Heart left ventricle (tissue), 16 donors: Measurements from ENCODE around the gene CTPS1. TPM values are rescaled to one million over a fixed set of nuclear protein-coding genes. Genes with fewer than 3 reads are reported as not detected.

Experiments used
- ATAC-seq, 4 donors: fragments of 200-7000 bp; cut with Tn5 transposase; one replicate each; pipeline ENCODE4 v1.9.1; 2020 to 2022; ENCODE audit warnings: moderate library complexity in 4 of 4, mild to moderate bottlenecking in 3 of 4, moderate number of reproducible peaks in 1 of 4
- DNase-seq, 5 donors: peaks; one replicate each; pipeline ENCODE4 v3.0.0-alpha.2; 2020
- H3K27ac ChIP-seq, 12 donors: fragments of 200-600 bp; sonication (generic) in 4 of 12; one replicate each; pipeline versions ENCODE4 v1.5.0 to v1.8.0; 2016 to 2022; ENCODE audit warnings: mild to moderate bottlenecking in 2 of 12
- H3K27me3 ChIP-seq, 9 donors: fragments of 200-600 bp; sonication (generic) in 2 of 9; one replicate each; pipeline versions ENCODE4 v1.5.1 to v1.8.0; 2016 to 2022; ENCODE audit warnings: mild to moderate bottlenecking in 3 of 9
- H3K36me3 ChIP-seq, 9 donors: fragments of 200-600 bp; sonication (generic) in 2 of 9; one replicate each; pipeline versions ENCODE4 v1.5.0 to v1.8.0; 2018 to 2022; ENCODE audit warnings: mild to moderate bottlenecking in 2 of 9
- H3K4me1 ChIP-seq, 12 donors: fragments of 200-600 bp; sonication (generic) in 4 of 12; one replicate each; pipeline versions ENCODE4 v1.5.0 to v1.8.0; 2016 to 2022; ENCODE audit warnings: mild to moderate bottlenecking in 3 of 12
- H3K4me3 ChIP-seq, 12 donors: fragments of 200-600 bp; sonication (generic) in 4 of 12; one replicate each; pipeline versions ENCODE4 v1.5.0 to v1.8.0; 2017 to 2022; ENCODE audit warnings: mild to moderate bottlenecking in 9 of 12, moderate library complexity in 4 of 12
- H3K9me3 ChIP-seq, 12 donors: fragments of 200-600 bp; sonication (generic) in 4 of 12; one replicate each; pipeline versions ENCODE4 v1.5.0 to v1.8.0; 2016 to 2022; ENCODE audit warnings: mild to moderate bottlenecking in 1 of 12
- CTCF ChIP-seq, 12 donors: fragments of 200-600 bp; sonication (generic) in 4 of 12; IDR thresholded peaks; one replicate each; pipeline versions ENCODE4 v1.5.0 to v1.8.0; 2018 to 2022; ENCODE audit warnings: antibody characterized with exemption in 12 of 12, mild to moderate bottlenecking in 5 of 12
- POLR2A ChIP-seq, 2 donors: fragments of 450-650 bp; IDR thresholded peaks; one replicate each; pipeline ENCODE4 v1.6.1; 2017; ENCODE audit warnings: antibody characterized with exemption in 2 of 2, mild to moderate bottlenecking in 2 of 2, moderate library complexity in 2 of 2
- WGBS, 4 donors: extraction: QIAGEN DNeasy Blood & Tissue Kit in 2 of 4; methylation state at CpG; one replicate each; pipeline versions ENCODE4 v1.1.5 to v1.1.7; 2013 to 2018; 5-methylcytosine and 5-hydroxymethylcytosine counted together
- intact Hi-C, 10 donors: fragments of 100-400 bp; cut with DNase I; formaldehyde crosslinking; loops; one replicate each; pipeline versions ENCODE4 v1.11.1 to v1.14.2; 2022
- polyA plus RNA-seq, 2 donors: library from polyadenylated mRNA; stranded (reverse); fragments of 200-250 nt; gene quantifications; one replicate each; pipeline ENCODE4 v1.2.3, GENCODE V29; 2013
- total RNA-seq, 9 donors: library from RNA; depleted of rRNA in 2 of 9; stranded (reverse); fragments of >200 nt in 2 of 9; fragmentation: NEBNext Ultra II Directional in 3 of 9; extraction: Animal tissue kit (Norgen Biotek cat#: 25700) in 3 of 9; gene quantifications; one replicate each; pipeline versions ENCODE4 v1.1.0 to v1.2.4, GENCODE V29; 2016 to 2023
- donor health status: ischemic (EF 13 %, LVEDD 7.1; RV severe dilation, severe dysfunction).
- donor health status: healthy with polysubstance abuse.
- donor health status: DM: no; HTN: yes; CAD: no.
- donor health status: DM: no; HTN: no; CAD: no.
- donor health status: ischemic (EF 25% LVEDD 6.9; RV normal size, moderate dysfunction).
- donor health status: ischemic (EF 25% LVEDD 5.7; RV mildly dilated, moderate dysfunction).
- donor health status: healthy.
- donor health status: DM: yes; HTN: yes; CAD: no.
- donor health status: ischemic (EF 35%, LVEDD 5.7; RV mildly dilated, moderate dysfunction).
- donor health status: nonischemic (EF 11% LVEDD 7.7; RV severe dilation, severe dysfunction).
- donor health status: DM: yes; HTN: yes; CAD: no.
- donor health status: PGD.
- donor health status: ischemic (EF 29% LVEDD 5.4; RV normal size, mild dysfunction).
- donor health status: nonischemic (EF 23%, LVEDD 6.1; RV moderate dilation, normal function).

The CTPS1 gene
- total and polyA plus RNA-seq, 11 donors, result 3.7 to 22.5 (median 7.4) TPM

GRCh38 chr1:41030872-41031616, 51.5 kb downstream of the CTPS1 start:
- no peak overlapping the region for H3K4me3 ChIP-seq
- no peak for TF ChIP-seq POLR2A (IDR thresholded peaks at IDR 0.05)
- no peak for TF ChIP-seq CTCF (IDR thresholded peaks at IDR 0.05)
- DNase-seq (no peak), ATAC-seq (no peak)
- H3K27ac ChIP-seq, result no peak overlapping the region
- H3K36me3 ChIP-seq, result peaks cover 0 to 98% (median 70%) of the 10 kb centered on the region in 9 donors
- 88 to 97% (median 89%) methylated on average over 7 to 8 of the region's 8 CpGs for WGBS, 4 donors
- intact Hi-C loops, result no loop called here
- no peaks in the 10 kb centered on the region for H3K9me3 ChIP-seq
- H3K4me1 ChIP-seq, result no peaks in the 10 kb centered on the region
- no peaks in the 10 kb centered on the region for H3K27me3 ChIP-seq

GRCh38 chr1:41032147-41032546, 52.7 kb downstream of the CTPS1 start:
- Histone ChIP-seq H3K36me3 (peaks cover 0 to 99% (median 82%) of the 10 kb centered on the region in 9 donors), H3K27me3 (no peaks in the 10 kb centered on the region), H3K4me1 (no peaks in the 10 kb centered on the region), H3K9me3 (no peaks in the 10 kb centered on the region), H3K4me3 (no peak overlapping the region), H3K27ac (no peak overlapping the region)
- intact Hi-C loops, result no loop called here
- 67 to 99% (median 84%) methylated on average over 2 of the region's 2 CpGs for WGBS, 4 donors
- TF ChIP-seq CTCF (IDR thresholded peaks at IDR 0.05) (no peak), POLR2A (IDR thresholded peaks at IDR 0.05) (no peak)
- DNase-seq (no peak), ATAC-seq (no peak)

- Histone ChIP-seq H3K4me3 (no peak overlapping the region), H3K9me3 (no peaks in the 10 kb centered on the region), H3K4me1 (no peaks in the 10 kb centered on the region), H3K27me3 (no peaks in the 10 kb centered on the region), H3K27ac (no peak overlapping the region), H3K36me3 (peaks cover 0 to 99% (median 78%) of the 10 kb centered on the region in 9 donors)
- intact Hi-C loops, result no loop called here
- no peak for TF ChIP-seq POLR2A (IDR thresholded peaks at IDR 0.05)
- TF ChIP-seq CTCF (IDR thresholded peaks at IDR 0.05), result no peak
- no peak for DNase-seq
- WGBS, 4 donors, result 92 to 100% (median 94%) methylated on average over 2 to 3 of the region's 3 CpGs
- no peak for ATAC-seq
Measured at GRCh38 chr1:41033272-41033671, 53.8 kb downstream of the CTPS1 start.

- H3K36me3 ChIP-seq, result peaks cover 0 to 92% (median 54%) of the 10 kb centered on the region in 9 donors
- ATAC-seq (no peak), DNase-seq (no peak)
- H3K4me3 ChIP-seq, result no peak overlapping the region
- H3K4me1 ChIP-seq, result peaks cover 0 to 5% (median 0%) of the 10 kb centered on the region in 12 donors
- H3K9me3 ChIP-seq, result no peaks in the 10 kb centered on the region
- H3K27ac ChIP-seq, result no peak overlapping the region
- TF ChIP-seq CTCF (IDR thresholded peaks at IDR 0.05), result no peak
- H3K27me3 ChIP-seq, result no peaks in the 10 kb centered on the region
- 96 to 100% (median 98%) methylated on average over 3 of the region's 3 CpGs for WGBS, 4 donors
- intact Hi-C loops, result no loop called here
Measured at GRCh38 chr1:41037116-41037903, 57.8 kb downstream of the CTPS1 start.
